Neural cell (in vitro differentiated cells): ENCODE results near the gene LUC7L2. TPM values are rescaled to one million over a fixed set of nuclear protein-coding genes. Genes with fewer than 3 reads are reported as not detected.
A peak's percentile ranks its signal among the peaks of the same experiment; 100 is the strongest.

Experiments
- H2AFZ ChIP-seq: fragments of 200-600, 300-800 bp; sonication (generic), shearing (Covaris generic); 2 replicates; pipeline ENCODE4 v1.6.0; 2014; ENCODE audit warnings: low read depth, mild to moderate bottlenecking, antibody characterized with exemption, low read length, moderate library complexity
- H3F3A ChIP-seq: fragments of 200-600 bp; shearing (Covaris generic); 2 replicates; pipeline ENCODE4 v1.6.1; 2016; ENCODE audit warnings: mild to moderate bottlenecking, moderate library complexity, mixed read lengths, antibody characterized with exemption, low read length; ENCODE audit not compliant: insufficient read depth, poor library complexity, severe bottlenecking
- H3K27ac ChIP-seq: fragments of 200-600, 300-800 bp; sonication (generic), shearing (Covaris generic); 2 replicates; pipeline ENCODE4 v1.5.1; 2014; ENCODE audit warnings: mild to moderate bottlenecking, low read length, moderate library complexity
- H3K27me3 ChIP-seq: fragments of 300-800, 200-600 bp; sonication (generic), shearing (Covaris generic); 2 replicates; pipeline ENCODE4 v1.6.0; 2014; ENCODE audit warnings: mild to moderate bottlenecking, low read depth, low read length, moderate library complexity; ENCODE audit not compliant: insufficient read depth
- H3K36me3 ChIP-seq: fragments of 300-800, 200-600 bp; sonication (generic), shearing (Covaris generic); 2 replicates; pipeline ENCODE4 v1.5.1; 2014; ENCODE audit warnings: mild to moderate bottlenecking, antibody characterized with exemption, low read length, moderate library complexity; ENCODE audit not compliant: insufficient read depth
- H3K4me2 ChIP-seq: fragments of 300-800, 200-600 bp; sonication (generic), shearing (Covaris generic); 2 replicates; pipeline ENCODE4 v1.6.0; 2014; ENCODE audit warnings: mild to moderate bottlenecking, low read length
- H3K4me3 ChIP-seq: fragments of 300-800, 200-600 bp; sonication (generic), shearing (Covaris generic); 2 replicates; pipeline ENCODE4 v1.5.1; 2014; ENCODE audit warnings: mild to moderate bottlenecking, low read length, moderate library complexity
- H3K79me2 ChIP-seq: fragments of 200-600 bp; shearing (Covaris generic); replicated peaks from 2 replicates; pipeline ENCODE4 v1.6.0; 2014; ENCODE audit warnings: mild to moderate bottlenecking, low read length, moderate library complexity; ENCODE audit not compliant: insufficient read depth
- H3K9ac ChIP-seq: fragments of 300-800, 200-600 bp; sonication (generic), shearing (Covaris generic); 2 replicates; pipeline ENCODE4 v1.6.1; 2016; ENCODE audit warnings: mild to moderate bottlenecking, low read length, mixed read lengths
- H3K9me2 ChIP-seq: fragments of 200-600 bp; shearing (Covaris generic); 2 replicates; pipeline ENCODE4 v1.6.1; 2016; ENCODE audit warnings: mild to moderate bottlenecking, low read length, mixed read lengths; ENCODE audit not compliant: insufficient read depth
- H3K9me3 ChIP-seq: fragments of 200-600, 300-800 bp; sonication (generic), shearing (Covaris generic); 2 replicates; pipeline ENCODE4 v1.6.1; 2016; ENCODE audit warnings: mild to moderate bottlenecking, mixed run types, low read length, moderate library complexity, mixed read lengths
- H4K20me1 ChIP-seq: fragments of 200-600 bp; shearing (Covaris generic); 2 replicates; pipeline ENCODE4 v1.6.1; 2016; ENCODE audit warnings: mild to moderate bottlenecking, mixed run types; ENCODE audit not compliant: insufficient read depth
- EP300 ChIP-seq: fragments of 450-650 bp; conservative IDR thresholded peaks from 2 replicates; pipeline ENCODE4 v1.6.1; 2014; ENCODE audit warnings: antibody characterized with exemption, mild to moderate bottlenecking, moderate library complexity; ENCODE audit not compliant: poor library complexity, severe bottlenecking
- EZH2 ChIP-seq: fragments of 200-600, 300-800 bp; shearing (Covaris generic), sonication (generic); IDR thresholded peaks from 2 replicates; pipeline ENCODE4 v1.6.1; 2014; ENCODE audit warnings: antibody characterized with exemption, low read length, borderline replicate concordance, mild to moderate bottlenecking; ENCODE audit not compliant: insufficient read depth, poor library complexity, severe bottlenecking
- MXI1 ChIP-seq: fragments of 450-650 bp; conservative IDR thresholded peaks from 2 replicates; pipeline ENCODE4 v1.6.1; 2014; ENCODE audit warnings: antibody characterized with exemption, mild to moderate bottlenecking; ENCODE audit not compliant: poor library complexity, severe bottlenecking
- POLR2AphosphoS5 ChIP-seq: IDR thresholded peaks from 2 replicates; pipeline ENCODE4 v1.6.1; 2012
- RAD21 ChIP-seq: fragments of 450-650 bp; conservative IDR thresholded peaks from 2 replicates; pipeline ENCODE4 v1.6.1; 2014; ENCODE audit warnings: antibody characterized with exemption, mild to moderate bottlenecking, moderate library complexity
- SMC3 ChIP-seq: fragments of 450-650 bp; conservative IDR thresholded peaks from 2 replicates; pipeline ENCODE4 v1.6.1; 2014; ENCODE audit warnings: antibody characterized with exemption, mild to moderate bottlenecking, moderate library complexity; ENCODE audit not compliant: poor library complexity
- TAF1 ChIP-seq: IDR thresholded peaks from 2 replicates; pipeline ENCODE4 v1.6.1; 2012; ENCODE audit warnings: low read depth
- polyA plus RNA-seq: library from polyadenylated mRNA; depleted of rRNA; stranded (reverse); fragments of >200 nt; gene quantifications from 2 replicates; pipeline ENCODE4 v1.2.3, GENCODE V29; 2014
- TF ChIP-seq, protein P1 (sequence below): fragments of 450-650 bp; IDR thresholded peaks from 2 replicates; pipeline ENCODE4 v1.5.1; 2014; ENCODE audit warnings: antibody characterized with exemption, mild to moderate bottlenecking, moderate library complexity; ENCODE audit not compliant: poor library complexity, severe bottlenecking
- TF ChIP-seq, protein P2 (sequence below): IDR thresholded peaks from 2 replicates; pipeline ENCODE4 v1.6.1; 2012; ENCODE audit warnings: borderline replicate concordance

Gene LUC7L2
- polyA plus RNA-seq, 1 donor from 2014 or later, result 153 TPM

DNA sequence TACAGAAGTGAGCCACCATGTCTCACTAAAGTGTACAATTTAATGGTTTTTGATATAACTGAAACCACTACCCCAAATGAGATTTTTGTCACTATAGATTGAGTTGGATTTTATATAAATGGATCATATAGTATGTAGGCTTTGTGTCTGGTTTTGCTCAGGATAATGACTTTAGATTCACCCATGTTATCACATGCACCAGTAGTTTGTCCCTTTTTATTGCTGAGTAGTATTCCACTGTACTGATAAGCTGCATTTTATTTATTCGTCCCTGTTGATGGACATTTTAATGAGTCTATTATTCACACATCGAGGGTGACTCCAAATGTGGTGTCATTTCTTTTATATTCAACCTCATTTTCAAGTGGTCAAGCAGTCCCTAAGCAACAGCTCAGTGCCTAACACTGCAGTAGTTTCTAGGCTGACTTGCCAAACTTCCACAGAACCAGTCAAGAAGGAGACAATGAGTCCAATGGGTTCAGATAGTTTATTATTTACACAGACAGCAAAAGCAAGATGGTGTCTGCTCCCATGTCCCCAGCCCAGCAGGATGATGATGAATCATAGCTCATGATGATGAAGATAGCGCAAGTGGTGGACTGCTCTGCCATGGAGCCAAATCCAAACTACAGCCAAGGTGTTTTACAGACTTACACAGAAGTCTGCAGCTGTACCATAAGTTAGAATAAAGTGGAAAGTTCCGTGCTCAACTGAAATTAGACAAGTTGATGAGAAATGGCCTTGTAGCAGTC is 25.1 kb upstream of the LUC7L2 start:
- no peaks in the 10 kb centered on the region for H3K9me3 ChIP-seq
- no peaks in the 10 kb centered on the region for H3K79me2 ChIP-seq
- no peaks in the 10 kb centered on the region for H4K20me1 ChIP-seq
- H3K4me2 ChIP-seq, result no peak overlapping the region
- no peak overlapping the region for H3K9ac ChIP-seq
- no peaks in the 10 kb centered on the region for H3K36me3 ChIP-seq
- H3K4me3 ChIP-seq, result no peak overlapping the region
- TF ChIP-seq SMC3, result no peak
- TF ChIP-seq EZH2, result no peak
- TF ChIP-seq POLR2AphosphoS5, result no peak
- no peak for TF ChIP-seq MXI1
- TF ChIP-seq EP300, result no peak
- no peak for TF ChIP-seq RAD21
- TF ChIP-seq, protein P1, sequence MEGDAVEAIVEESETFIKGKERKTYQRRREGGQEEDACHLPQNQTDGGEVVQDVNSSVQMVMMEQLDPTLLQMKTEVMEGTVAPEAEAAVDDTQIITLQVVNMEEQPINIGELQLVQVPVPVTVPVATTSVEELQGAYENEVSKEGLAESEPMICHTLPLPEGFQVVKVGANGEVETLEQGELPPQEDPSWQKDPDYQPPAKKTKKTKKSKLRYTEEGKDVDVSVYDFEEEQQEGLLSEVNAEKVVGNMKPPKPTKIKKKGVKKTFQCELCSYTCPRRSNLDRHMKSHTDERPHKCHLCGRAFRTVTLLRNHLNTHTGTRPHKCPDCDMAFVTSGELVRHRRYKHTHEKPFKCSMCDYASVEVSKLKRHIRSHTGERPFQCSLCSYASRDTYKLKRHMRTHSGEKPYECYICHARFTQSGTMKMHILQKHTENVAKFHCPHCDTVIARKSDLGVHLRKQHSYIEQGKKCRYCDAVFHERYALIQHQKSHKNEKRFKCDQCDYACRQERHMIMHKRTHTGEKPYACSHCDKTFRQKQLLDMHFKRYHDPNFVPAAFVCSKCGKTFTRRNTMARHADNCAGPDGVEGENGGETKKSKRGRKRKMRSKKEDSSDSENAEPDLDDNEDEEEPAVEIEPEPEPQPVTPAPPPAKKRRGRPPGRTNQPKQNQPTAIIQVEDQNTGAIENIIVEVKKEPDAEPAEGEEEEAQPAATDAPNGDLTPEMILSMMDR, result no peak
- no peak for TF ChIP-seq TAF1
- TF ChIP-seq, protein P2, sequence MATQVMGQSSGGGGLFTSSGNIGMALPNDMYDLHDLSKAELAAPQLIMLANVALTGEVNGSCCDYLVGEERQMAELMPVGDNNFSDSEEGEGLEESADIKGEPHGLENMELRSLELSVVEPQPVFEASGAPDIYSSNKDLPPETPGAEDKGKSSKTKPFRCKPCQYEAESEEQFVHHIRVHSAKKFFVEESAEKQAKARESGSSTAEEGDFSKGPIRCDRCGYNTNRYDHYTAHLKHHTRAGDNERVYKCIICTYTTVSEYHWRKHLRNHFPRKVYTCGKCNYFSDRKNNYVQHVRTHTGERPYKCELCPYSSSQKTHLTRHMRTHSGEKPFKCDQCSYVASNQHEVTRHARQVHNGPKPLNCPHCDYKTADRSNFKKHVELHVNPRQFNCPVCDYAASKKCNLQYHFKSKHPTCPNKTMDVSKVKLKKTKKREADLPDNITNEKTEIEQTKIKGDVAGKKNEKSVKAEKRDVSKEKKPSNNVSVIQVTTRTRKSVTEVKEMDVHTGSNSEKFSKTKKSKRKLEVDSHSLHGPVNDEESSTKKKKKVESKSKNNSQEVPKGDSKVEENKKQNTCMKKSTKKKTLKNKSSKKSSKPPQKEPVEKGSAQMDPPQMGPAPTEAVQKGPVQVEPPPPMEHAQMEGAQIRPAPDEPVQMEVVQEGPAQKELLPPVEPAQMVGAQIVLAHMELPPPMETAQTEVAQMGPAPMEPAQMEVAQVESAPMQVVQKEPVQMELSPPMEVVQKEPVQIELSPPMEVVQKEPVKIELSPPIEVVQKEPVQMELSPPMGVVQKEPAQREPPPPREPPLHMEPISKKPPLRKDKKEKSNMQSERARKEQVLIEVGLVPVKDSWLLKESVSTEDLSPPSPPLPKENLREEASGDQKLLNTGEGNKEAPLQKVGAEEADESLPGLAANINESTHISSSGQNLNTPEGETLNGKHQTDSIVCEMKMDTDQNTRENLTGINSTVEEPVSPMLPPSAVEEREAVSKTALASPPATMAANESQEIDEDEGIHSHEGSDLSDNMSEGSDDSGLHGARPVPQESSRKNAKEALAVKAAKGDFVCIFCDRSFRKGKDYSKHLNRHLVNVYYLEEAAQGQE, result no peak
- peaks cover 4% of the 10 kb centered on the region for H3F3A ChIP-seq
- H2AFZ ChIP-seq, result no peak overlapping the region
- no peaks in the 10 kb centered on the region for H3K27me3 ChIP-seq
- H3K27ac ChIP-seq, result no peak overlapping the region
- no peaks in the 10 kb centered on the region for H3K9me2 ChIP-seq

DNA sequence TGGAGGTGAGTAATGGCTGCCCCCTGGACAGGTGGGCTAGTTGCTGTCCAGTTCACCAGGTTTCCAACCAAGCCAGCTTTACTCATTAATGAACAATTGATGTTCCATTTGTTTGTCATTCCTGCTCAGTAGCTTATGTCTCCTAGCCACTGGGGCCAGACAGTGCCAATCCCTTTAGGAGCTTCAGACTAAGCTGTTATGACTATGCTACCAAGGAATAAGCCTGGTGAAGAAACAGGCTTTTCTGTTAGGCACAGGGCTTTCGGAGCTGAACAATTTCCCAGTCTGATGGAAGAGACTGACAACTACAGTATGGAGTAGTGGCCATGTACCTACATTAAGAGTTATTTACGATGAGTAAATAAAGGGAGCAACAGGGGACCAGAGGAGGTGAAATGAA is 20.7 kb upstream of the LUC7L2 start:
- H3F3A ChIP-seq, result peaks cover 9% of the 10 kb centered on the region
- H3K9ac ChIP-seq, result no peak overlapping the region
- H4K20me1 ChIP-seq, result no peaks in the 10 kb centered on the region
- H3K36me3 ChIP-seq, result no peaks in the 10 kb centered on the region
- TF ChIP-seq TAF1 (no peak), MXI1 (no peak), EP300 (no peak), POLR2AphosphoS5 (no peak), EZH2 (no peak), SMC3 (no peak), RAD21 (no peak)
- TF ChIP-seq, protein P1, result no peak
- TF ChIP-seq, protein P2, result no peak
- H3K27me3 ChIP-seq, result no peaks in the 10 kb centered on the region
- H2AFZ ChIP-seq, result no peak overlapping the region
- H3K79me2 ChIP-seq, result peaks cover 16% of the 10 kb centered on the region
- peak overlapping the region; percentile 93 for H3K4me3 ChIP-seq
- H3K4me2 ChIP-seq, result no peak overlapping the region
- H3K9me3 ChIP-seq, result no peaks in the 10 kb centered on the region
- no peak overlapping the region for H3K27ac ChIP-seq
- no peaks in the 10 kb centered on the region for H3K9me2 ChIP-seq
